ENCODE measurements around the gene NDUFAB1.
"Not testable (repeated sequence)": the region's sequence is repeated elsewhere in the genome, so short reads cannot be mapped to it uniquely, and the experiment has no call there.

The NDUFAB1 gene

GRCh38 chr16:23595951-23596720 lies at the start of gene NDUFAB1:
Gene NDUFAB1 (minus strand): TSS chr16:23596316. CDS start chr16:23596290, 26 bp downstream.
- in situ Hi-C loops (cut with HindIII; ENCODE audit: low sequenced_read_pairs) = no loop called here
- TF ChIP-seq CTCF (IDR thresholded peaks at IDR 0.05; ENCODE audit: low read depth, low read length, missing control alignments) = peak; percentile 99
- peak within 1 kb of the TSS; percentile 95 for H3K4me3 ChIP-seq (ENCODE audit: low read depth, low read length)
- DNase-seq (ENCODE audit: low read depth) = peak; percentile 57

- TF ChIP-seq CTCF (IDR thresholded peaks at IDR 0.05; ENCODE audit: low read depth, low read length, missing control alignments) = no peak
- peak overlapping the region; percentile 99 for H3K4me3 ChIP-seq (ENCODE audit: low read depth, low read length)
- in situ Hi-C loops (cut with HindIII; ENCODE audit: low sequenced_read_pairs) = no loop called here
- DNase-seq (ENCODE audit: low read depth) = no peak
Observed at GRCh38 chr16:23642246-23642774, 46.2 kb upstream of the NDUFAB1 start.

GRCh38 chr16:23640931-23641765 lies 45.0 kb upstream of the NDUFAB1 start, which contains the start of the genes DCTN5 and PALB2:
Gene DCTN5 (plus strand): TSS chr16:23641466. CDS start chr16:23641543, 77 bp downstream.
Gene PALB2 (minus strand): TSS chr16:23641310. CDS start chr16:23641157, 153 bp downstream.
- DNase-seq (ENCODE audit: low read depth) = peak; percentile 81
- TF ChIP-seq CTCF (IDR thresholded peaks at IDR 0.05; ENCODE audit: low read depth, low read length, missing control alignments) = no peak
- in situ Hi-C loops (cut with HindIII; ENCODE audit: low sequenced_read_pairs) = no loop called here
- peak within 1 kb of the TSS; percentile 99 for H3K4me3 ChIP-seq (ENCODE audit: low read depth, low read length)

GRCh38 chr16:23640615-23640930 lies 44.5 kb upstream of the NDUFAB1 start:
- H3K4me3 ChIP-seq (ENCODE audit: low read depth, low read length) = peak overlapping the region; percentile 99

GRCh38 chr16:23635958-23636357 lies 39.8 kb upstream of the NDUFAB1 start:
- no peak for DNase-seq (ENCODE audit: low read depth)
- H3K4me3 ChIP-seq (ENCODE audit: low read depth, low read length) = no peak overlapping the region
- TF ChIP-seq CTCF (IDR thresholded peaks at IDR 0.05; ENCODE audit: low read depth, low read length, missing control alignments) = no peak
- in situ Hi-C loops (cut with HindIII; ENCODE audit: low sequenced_read_pairs) = no loop called here

More at GRCh38 chr16:23640615-23640930, 44.5 kb upstream of the NDUFAB1 start:
- in situ Hi-C loops (cut with HindIII; ENCODE audit: low sequenced_read_pairs) = no loop called here
- no peak for TF ChIP-seq CTCF (IDR thresholded peaks at IDR 0.05; ENCODE audit: low read depth, low read length, missing control alignments)
- no peak for DNase-seq (ENCODE audit: low read depth)

GRCh38 chr16:23634461-23635036 lies 38.4 kb upstream of the NDUFAB1 start:
- H3K4me3 ChIP-seq (ENCODE audit: low read depth, low read length) = no peak overlapping the region
- TF ChIP-seq CTCF (IDR thresholded peaks at IDR 0.05; ENCODE audit: low read depth, low read length, missing control alignments) = no peak
- in situ Hi-C loops (cut with HindIII; ENCODE audit: low sequenced_read_pairs) = no loop called here
- DNase-seq (ENCODE audit: low read depth) = no peak

- DNase-seq (ENCODE audit: low read depth); in situ Hi-C loops (cut with HindIII; ENCODE audit: low sequenced_read_pairs); H3K4me3 ChIP-seq (ENCODE audit: low read depth, low read length): not testable (repeated sequence)
Observed at GRCh38 chr16:23631874-23632273, 35.8 kb upstream of the NDUFAB1 start.
